IMR-90 (cell line): Measurements from ENCODE around the gene HSD17B3. TPM values are rescaled to one million over a fixed set of nuclear protein-coding genes. Genes with fewer than 3 reads are reported as not detected.

ENCODE experiments used
- ATAC-seq: fragments of 200-7000 bp; cut with Tn5 transposase; 2 replicates; pipeline ENCODE4 v1.9.1; 2020; ENCODE audit warnings: low read depth, mild to moderate bottlenecking, moderate library complexity
- BruUV-seq: library from RNA; stranded (reverse); fragments of 400-500 nt; replicated peaks from 2 replicates; lab custom pipeline; 2021; lab: Mats Ljungman, UMichigan
- CTCF ChIA-PET: fragments of 300-600 bp; formaldehyde crosslinking; extraction: SDS; loops from one replicate; lab custom pipeline; 2021; ENCODE audit warnings: antibody characterized with exemption; lab: Yijun Ruan, JAX
- POLR2A ChIA-PET: fragments of 300-600 bp; sonication (Branson Sonifier 250); formaldehyde crosslinking; loops from one replicate; lab custom pipeline; 2022; ENCODE audit warnings: antibody characterized with exemption; ENCODE audit not compliant: unreplicated experiment; lab: Charles Lee
- DNase-seq: peaks from one replicate; pipeline ENCODE4 v3.0.0; 2013
- H2AFZ ChIP-seq: replicated peaks from 2 replicates; pipeline ENCODE3; 2013; ENCODE audit warnings: low read length, mild to moderate bottlenecking; ENCODE audit not compliant: poor library complexity
- H2AK5ac ChIP-seq: 2 replicates; pipeline ENCODE4 v1.6.1; 2013; ENCODE audit warnings: low read depth, low read length, inconsistent platforms
- H2AK9ac ChIP-seq: replicated peaks from 2 replicates; pipeline ENCODE3; 2013; ENCODE audit warnings: mild to moderate bottlenecking, low read depth, low read length, moderate library complexity; ENCODE audit not compliant: poor library complexity
- H2BK120ac ChIP-seq: 2 replicates; pipeline ENCODE4 v1.6.1; 2013; ENCODE audit warnings: low read depth, low read length, inconsistent platforms
- H2BK15ac ChIP-seq: 3 replicates; pipeline ENCODE4 v1.6.1; 2013; ENCODE audit warnings: low read depth, low read length, inconsistent platforms
- H2BK20ac ChIP-seq: 2 replicates; pipeline ENCODE4 v1.6.1; 2013; ENCODE audit warnings: low read depth, mild to moderate bottlenecking, inconsistent platforms, low read length, moderate library complexity
- H2BK5ac ChIP-seq: 2 replicates; pipeline ENCODE4 v1.6.1; 2013; ENCODE audit warnings: mild to moderate bottlenecking, low read depth, low read length, inconsistent platforms; ENCODE audit not compliant: poor library complexity, severe bottlenecking
- H3K14ac ChIP-seq: replicated peaks from 2 replicates; pipeline ENCODE4 v1.6.1; 2013; ENCODE audit warnings: low read depth, low read length, inconsistent platforms
- H3K18ac ChIP-seq: 2 replicates; pipeline ENCODE4 v1.6.1; 2013; ENCODE audit warnings: low read depth, low read length, control low read depth
- H3K23ac ChIP-seq: 2 replicates; pipeline ENCODE4 v1.6.1; 2013; ENCODE audit warnings: low read depth, low read length, inconsistent platforms
- H3K27ac ChIP-seq: 2 replicates; pipeline ENCODE4 v1.5.1; 2013; ENCODE audit warnings: mild to moderate bottlenecking, control low read depth, low read length; ENCODE audit not compliant: insufficient read depth
- H3K27me3 ChIP-seq: 2 replicates; pipeline ENCODE4 v1.6.1; 2013; ENCODE audit warnings: low read length; ENCODE audit not compliant: control insufficient read depth, insufficient read depth
- H3K36me3 ChIP-seq: 2 replicates; pipeline ENCODE4 v1.6.1; 2013; ENCODE audit warnings: low read length, mixed read lengths; ENCODE audit not compliant: control insufficient read depth, insufficient read depth
- H3K4ac ChIP-seq: 2 replicates; pipeline ENCODE4 v1.6.1; 2013; ENCODE audit warnings: low read depth, low read length, inconsistent platforms
- H3K4me1 ChIP-seq: 2 replicates; pipeline ENCODE4 v1.6.1; 2013; ENCODE audit warnings: low read length, mixed read lengths; ENCODE audit not compliant: control insufficient read depth, insufficient read depth
- H3K4me2 ChIP-seq: 2 replicates; pipeline ENCODE4 v1.6.1; 2013; ENCODE audit warnings: low read depth, mild to moderate bottlenecking, control low read depth, low read length, moderate library complexity
- H3K4me3 ChIP-seq: 2 replicates; pipeline ENCODE4 v1.5.1; 2013; ENCODE audit warnings: low read depth, mild to moderate bottlenecking, control low read depth, low read length, moderate library complexity; ENCODE audit not compliant: insufficient read depth
- H3K56ac ChIP-seq: 2 replicates; pipeline ENCODE4 v1.6.1; 2013; ENCODE audit warnings: low read length, inconsistent platforms; ENCODE audit not compliant: insufficient read depth; ENCODE audit errors: extremely low read depth
- H3K79me1 ChIP-seq, 2 experiments: 2 replicates each; pipeline ENCODE4 v1.6.1; 2013; ENCODE audit warnings: low read length in 2 of 2, inconsistent platforms in 1 of 2, low read depth in 1 of 2
- H3K9ac ChIP-seq: 2 replicates; pipeline ENCODE4 v1.6.1; 2013; ENCODE audit warnings: low read depth, low read length, control low read depth
- H3K9me1 ChIP-seq: 2 replicates; pipeline ENCODE4 v1.6.1; 2013; ENCODE audit warnings: low read length, inconsistent platforms; ENCODE audit not compliant: insufficient read depth
- H3K9me3 ChIP-seq: 2 replicates; pipeline ENCODE4 v1.6.1; 2013; ENCODE audit warnings: low read length; ENCODE audit not compliant: control insufficient read depth, insufficient read depth
- H4K20me1 ChIP-seq: 2 replicates; pipeline ENCODE4 v1.6.1; 2013; ENCODE audit warnings: low read length, inconsistent platforms; ENCODE audit not compliant: insufficient read depth
- H4K5ac ChIP-seq: 2 replicates; pipeline ENCODE4 v1.6.1; 2013; ENCODE audit warnings: mild to moderate bottlenecking, low read depth, low read length, control low read depth
- H4K8ac ChIP-seq, 2 experiments: 2 replicates each; pipeline ENCODE4 v1.6.1; 2013; ENCODE audit warnings: low read depth in 2 of 2, low read length in 2 of 2, control low read depth in 1 of 2, inconsistent platforms in 1 of 2
- H4K91ac ChIP-seq: 2 replicates; pipeline ENCODE4 v1.6.1; 2013; ENCODE audit warnings: low read depth, low read length, inconsistent platforms; ENCODE audit not compliant: insufficient read depth
- BHLHE40 ChIP-seq: fragments of 150-350 bp; IDR thresholded peaks from 2 replicates; pipeline ENCODE4 v1.6.1; 2016; ENCODE audit warnings: mild to moderate bottlenecking, low read depth, low read length
- CEBPB ChIP-seq: IDR thresholded peaks from 2 replicates; pipeline ENCODE4 v1.6.1; 2012; ENCODE audit warnings: low read depth, low read length, improper control_type of control experiment
- CHD1 ChIP-seq: IDR thresholded peaks from 2 replicates; pipeline ENCODE4 v1.6.1; 2012; ENCODE audit warnings: low read depth, low read length, improper control_type of control experiment
- CTCF ChIP-seq: conservative IDR thresholded peaks from 2 replicates; pipeline ENCODE4 v1.5.1; 2012; ENCODE audit warnings: mild to moderate bottlenecking, low read depth, low read length, improper control_type of control experiment
- ELK1 ChIP-seq: fragments of 150-350 bp; IDR thresholded peaks from 2 replicates; pipeline ENCODE4 v1.6.1; 2016; ENCODE audit warnings: low read depth, mild to moderate bottlenecking, low read length, moderate library complexity, borderline replicate concordance
- FOS ChIP-seq: fragments of 150-350 bp; IDR thresholded peaks from 2 replicates; pipeline ENCODE4 v1.6.1; 2016; ENCODE audit warnings: low read depth, low read length
- MAFK ChIP-seq: IDR thresholded peaks from 2 replicates; pipeline ENCODE4 v1.6.1; 2012; ENCODE audit warnings: low read depth, low read length, improper control_type of control experiment
- MAZ ChIP-seq: IDR thresholded peaks from 2 replicates; pipeline ENCODE4 v1.6.1; 2012; ENCODE audit warnings: low read depth, mild to moderate bottlenecking, low read length, improper control_type of control experiment, moderate library complexity, borderline replicate concordance
- MXI1 ChIP-seq: IDR thresholded peaks from 2 replicates; pipeline ENCODE4 v1.6.1; 2012; ENCODE audit warnings: low read depth, mild to moderate bottlenecking, low read length, moderate library complexity, borderline replicate concordance
- NFE2L2 ChIP-seq: fragments of 150-350 bp; IDR thresholded peaks from 2 replicates; pipeline ENCODE4 v1.6.1; 2016; ENCODE audit warnings: low read depth, mild to moderate bottlenecking, low read length
- POLR2A ChIP-seq: IDR thresholded peaks from 2 replicates; pipeline ENCODE4 v1.6.1; 2012; ENCODE audit warnings: mild to moderate bottlenecking, low read depth, low read length
- RAD21 ChIP-seq: IDR thresholded peaks from 2 replicates; pipeline ENCODE4 v1.6.1; 2012; ENCODE audit warnings: low read length, improper control_type of control experiment
- RCOR1 ChIP-seq: IDR thresholded peaks from 2 replicates; pipeline ENCODE4 v1.6.1; 2012; ENCODE audit warnings: mild to moderate bottlenecking, low read length, improper control_type of control experiment; ENCODE audit not compliant: insufficient replicate concordance
- RFX5 ChIP-seq: IDR thresholded peaks from 2 replicates; pipeline ENCODE4 v1.8.0; 2012; ENCODE audit warnings: low read depth, mild to moderate bottlenecking, low read length, moderate library complexity
- SMC3 ChIP-seq: fragments of 150-350 bp; IDR thresholded peaks from 2 replicates; pipeline ENCODE4 v1.6.1; 2016; ENCODE audit warnings: low read depth, mild to moderate bottlenecking, antibody characterized with exemption, low read length, moderate library complexity
- USF2 ChIP-seq: fragments of 150-350 bp; IDR thresholded peaks from 2 replicates; pipeline ENCODE4 v1.6.1; 2017; ENCODE audit warnings: mild to moderate bottlenecking, antibody characterized with exemption, low read length, low read depth
- WGBS, 2 experiments: methylation state at CpG; one replicate each; pipeline versions ENCODE4 v1.1.5 to v1.1.7; 2013; ENCODE audit warnings: missing lambda C conversion rate in 2 of 2; ENCODE audit not compliant: insufficient read length in 1 of 2; ENCODE audit errors: extremely low coverage in 2 of 2; 5-methylcytosine and 5-hydroxymethylcytosine counted together
- dilution Hi-C: fragments of 300-500 bp; cut with HindIII; formaldehyde crosslinking; loops from one replicate; pipeline ENCODE4 v1.14.3; 2018; ENCODE audit warnings: low sequenced_read_pairs; ENCODE audit not compliant: unreplicated experiment
- in situ Hi-C: fragments of 300-500 bp; cut with MboI; formaldehyde crosslinking; loops from 3 replicates; pipeline ENCODE4 v1.14.3; 2019; ENCODE audit warnings: low sequenced_read_pairs, inconsistent platforms, mixed read lengths
- intact Hi-C: fragments of 100-400 bp; cut with micrococcal nuclease; formaldehyde crosslinking; loops from 2 replicates; pipeline ENCODE4 v1.10.0; 2022
- polyA plus RNA-seq, 3 experiments: library from polyadenylated mRNA; depleted of rRNA; stranded (reverse); fragments of >200 nt; gene quantifications; 2 replicates each; pipeline ENCODE4 v1.2.3, GENCODE V29; 2012; ENCODE audit warnings: low replicate concordance in 1 of 3
- total RNA-seq: library from RNA; depleted of rRNA; stranded (reverse); fragments of >200 nt; gene quantifications from 2 replicates; pipeline ENCODE4 v1.2.3, GENCODE V29; 2012

Gene HSD17B3
- total and polyA plus RNA-seq, 2 of the 4 experiments (the other 2 are of a cell fraction) = 0.18 TPM; not detected in 1

- BruUV-seq = no TSS peak
- POLR2A ChIA-PET = no interaction called here
- Histone ChIP-seq H4K20me1 (no peaks in the 10 kb centered on the region), H2AFZ (no peak overlapping the region), H3K9me1 (no peaks in the 10 kb centered on the region), H2AK5ac (no peak overlapping the region), H2AK9ac (no peak overlapping the region), H3K27ac (no peak overlapping the region), H3K4me2 (no peak overlapping the region), H3K4ac (no peak overlapping the region), H2BK120ac (no peak overlapping the region), H3K23ac (no peak overlapping the region), H3K36me3 (no peaks in the 10 kb centered on the region), H3K18ac (no peak overlapping the region), H3K56ac (no peak overlapping the region), H3K4me1 (no peaks in the 10 kb centered on the region), H2BK5ac (no peak overlapping the region), H3K4me3 (no peak overlapping the region), H3K79me1 (no peaks in the 10 kb centered on the region), H3K9me3 (peaks cover 17% of the 10 kb centered on the region), H2BK20ac (no peak overlapping the region), H4K5ac (no peak overlapping the region), H4K91ac (no peak overlapping the region), H3K14ac (no peak overlapping the region), H3K27me3 (peaks cover 12% of the 10 kb centered on the region), H3K9ac (no peak overlapping the region), H4K8ac (no peak overlapping the region), H2BK15ac (no peak overlapping the region)
- ATAC-seq (no peak), DNase-seq (no peak)
- TF ChIP-seq ELK1 (no peak), BHLHE40 (no peak), FOS (no peak), NFE2L2 (no peak), USF2 (no peak), POLR2A (no peak), CHD1 (no peak), RAD21 (no peak), CTCF (no peak), RFX5 (no peak), RCOR1 (no peak), CEBPB (no peak), MAZ (no peak), MAFK (no peak), SMC3 (no peak), MXI1 (no peak)
- WGBS, 2 experiments = no CpG with 5 or more reads among the region's 2 CpGs
- intact Hi-C loops = no loop called here
- CTCF ChIA-PET = no interaction called here
- dilution Hi-C loops = no loop called here
- in situ Hi-C loops = no loop called here
Observed at GRCh38 chr9:96189995-96190394, 112.0 kb downstream of the HSD17B3 start.
